TTC549 (cell line): ENCODE measurements around the gene CDYL2.

Experiments used
- FAIRE-seq: peaks from 2 replicates; lab custom pipeline; 2012; peaks lifted over from hg19 to GRCh38; lab: Jason Lieb, UNC

The CDYL2 gene

GRCh38 chr16:80592273-80592672 lies 212.1 kb downstream of the CDYL2 start:
- no peak for FAIRE-seq

- FAIRE-seq: no peak
Measured at GRCh38 chr16:80591071-80591915, 213.1 kb downstream of the CDYL2 start.

- no peak for FAIRE-seq
Measured at GRCh38 chr16:80587071-80587470, 217.3 kb downstream of the CDYL2 start.

GRCh38 chr16:80586476-80586875 lies 217.9 kb downstream of the CDYL2 start:
- no peak for FAIRE-seq

- FAIRE-seq: no peak
Measured at GRCh38 chr16:80585764-80586163, 218.6 kb downstream of the CDYL2 start.

- FAIRE-seq: no peak
Measured at GRCh38 chr16:80583466-80583865, 220.9 kb downstream of the CDYL2 start.

- no peak for FAIRE-seq
Measured at GRCh38 chr16:80580109-80580832, 224.1 kb downstream of the CDYL2 start.

GRCh38 chr16:80577485-80578280 lies 226.7 kb downstream of the CDYL2 start:
- FAIRE-seq: no peak

GRCh38 chr16:80576343-80576912 lies 228.0 kb downstream of the CDYL2 start:
- no peak for FAIRE-seq

GRCh38 chr16:80573700-80574120 lies 230.7 kb downstream of the CDYL2 start:
- FAIRE-seq: no peak

- no peak for FAIRE-seq
Measured at GRCh38 chr16:80570106-80570478, 234.3 kb downstream of the CDYL2 start.

- no peak for FAIRE-seq
Measured at GRCh38 chr16:80569440-80570105, 234.8 kb downstream of the CDYL2 start.

- no peak for FAIRE-seq
Measured at GRCh38 chr16:80564394-80564793, 240.0 kb downstream of the CDYL2 start.

GRCh38 chr16:80563066-80563465 lies 241.3 kb downstream of the CDYL2 start:
- FAIRE-seq: no peak

- no peak for FAIRE-seq
Measured at GRCh38 chr16:80559369-80559768, 245.0 kb downstream of the CDYL2 start.

- FAIRE-seq: no peak
Measured at GRCh38 chr16:80557037-80557436, 247.4 kb downstream of the CDYL2 start.

GRCh38 chr16:80556481-80556880 lies 247.9 kb downstream of the CDYL2 start:
- FAIRE-seq: no peak

- FAIRE-seq: no peak
Measured at GRCh38 chr16:80554033-80554432, 250.4 kb downstream of the CDYL2 start.

GRCh38 chr16:80552277-80552676 lies 252.1 kb downstream of the CDYL2 start:
- FAIRE-seq: no peak
